Stimulated activated CD4-positive, alpha-beta T cell treated with anti-CD3 and anti-CD28 coated beads, Interleukin-1b, Interleukin-23, amount 100 ng/mL, for 4 hours (primary cell): Measurements from ENCODE around the gene PACRG.

Experiments
- DNase-seq, 2 donors: peaks; one replicate each; pipeline ENCODE4 v3.0.0-alpha.2; 2020; ENCODE audit warnings: low read depth in 2 of 2

Gene PACRG

GRCh38 chr6:163285691-163286090 lies 557.9 kb downstream of the PACRG start:
- DNase-seq = no peak

- no peak for DNase-seq
Measured at GRCh38 chr6:163287626-163288025, 559.9 kb downstream of the PACRG start.

- DNase-seq = no peak
Measured at GRCh38 chr6:163288066-163288465, 560.3 kb downstream of the PACRG start.

- no peak for DNase-seq
Measured at GRCh38 chr6:163288915-163289314, 561.1 kb downstream of the PACRG start.

GRCh38 chr6:163289447-163289846 lies 561.7 kb downstream of the PACRG start:
- no peak for DNase-seq

GRCh38 chr6:163290545-163291274 lies 562.9 kb downstream of the PACRG start:
- no peak for DNase-seq

- no peak for DNase-seq
Measured at GRCh38 chr6:163291622-163292021, 563.8 kb downstream of the PACRG start.

DNA sequence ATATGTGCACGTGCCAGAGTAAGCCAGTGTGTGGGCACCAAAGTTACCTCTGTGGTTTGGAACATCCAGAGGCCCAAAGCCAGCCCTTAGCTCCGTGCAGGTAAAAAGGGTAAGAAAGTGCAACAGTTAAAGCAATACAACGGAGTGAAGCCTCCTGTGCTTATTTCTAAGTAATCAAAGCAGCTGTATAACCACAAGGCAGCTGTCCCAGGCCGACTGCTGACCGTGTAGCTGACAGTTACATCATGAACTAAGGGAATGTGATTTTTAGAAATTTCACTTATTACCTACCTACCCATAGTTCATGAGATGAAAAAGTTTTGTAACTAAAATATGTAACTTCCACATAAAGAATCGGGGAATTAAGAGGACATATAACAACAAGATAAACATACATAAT lies 565.5 kb downstream of the PACRG start:
- DNase-seq = no peak

- DNase-seq = no peak
Measured at GRCh38 chr6:163294734-163295133, 567.0 kb downstream of the PACRG start.

DNA sequence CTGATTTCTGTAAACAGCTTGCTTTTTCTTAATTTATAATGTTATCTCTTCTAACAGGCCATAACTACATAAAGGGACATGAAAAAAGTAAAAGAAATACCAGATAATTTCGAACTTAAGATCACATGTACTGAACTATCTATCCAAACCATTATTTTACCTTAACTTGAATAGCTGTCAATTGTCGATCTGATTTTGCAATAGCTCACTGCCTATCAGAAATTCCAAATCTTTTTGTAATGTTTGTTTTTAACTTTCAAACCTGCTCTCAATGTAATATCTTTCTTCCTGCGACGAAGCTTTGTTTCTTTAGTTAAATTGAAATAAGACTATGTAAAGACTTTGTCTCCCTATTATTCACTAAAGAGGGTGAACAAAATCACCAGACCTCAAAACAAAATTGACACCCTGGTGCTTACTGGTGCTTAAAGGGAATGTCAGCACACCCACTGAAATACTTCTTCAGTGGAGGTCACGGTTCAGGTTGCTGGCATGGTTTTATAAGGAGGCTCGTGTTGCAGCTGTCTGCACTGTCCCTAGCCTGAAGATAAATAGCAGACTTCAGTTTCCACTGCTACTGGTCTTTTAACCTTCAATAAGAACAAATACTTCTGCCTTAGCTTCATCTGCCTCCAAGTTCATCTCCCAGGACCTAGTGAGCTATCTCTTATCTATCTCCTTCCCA lies 569.2 kb downstream of the PACRG start:
- DNase-seq = no peak

- no peak for DNase-seq
Measured at GRCh38 chr6:163298079-163298830, 570.5 kb downstream of the PACRG start.

- no peak for DNase-seq
Measured at GRCh38 chr6:163300838-163301237, 573.1 kb downstream of the PACRG start.

GRCh38 chr6:163301726-163302635 lies 574.2 kb downstream of the PACRG start:
- no peak for DNase-seq

GRCh38 chr6:163302747-163303146 lies 575.0 kb downstream of the PACRG start:
- DNase-seq = no peak

- DNase-seq = no peak
Measured at GRCh38 chr6:163306000-163306399, 578.2 kb downstream of the PACRG start.

DNA sequence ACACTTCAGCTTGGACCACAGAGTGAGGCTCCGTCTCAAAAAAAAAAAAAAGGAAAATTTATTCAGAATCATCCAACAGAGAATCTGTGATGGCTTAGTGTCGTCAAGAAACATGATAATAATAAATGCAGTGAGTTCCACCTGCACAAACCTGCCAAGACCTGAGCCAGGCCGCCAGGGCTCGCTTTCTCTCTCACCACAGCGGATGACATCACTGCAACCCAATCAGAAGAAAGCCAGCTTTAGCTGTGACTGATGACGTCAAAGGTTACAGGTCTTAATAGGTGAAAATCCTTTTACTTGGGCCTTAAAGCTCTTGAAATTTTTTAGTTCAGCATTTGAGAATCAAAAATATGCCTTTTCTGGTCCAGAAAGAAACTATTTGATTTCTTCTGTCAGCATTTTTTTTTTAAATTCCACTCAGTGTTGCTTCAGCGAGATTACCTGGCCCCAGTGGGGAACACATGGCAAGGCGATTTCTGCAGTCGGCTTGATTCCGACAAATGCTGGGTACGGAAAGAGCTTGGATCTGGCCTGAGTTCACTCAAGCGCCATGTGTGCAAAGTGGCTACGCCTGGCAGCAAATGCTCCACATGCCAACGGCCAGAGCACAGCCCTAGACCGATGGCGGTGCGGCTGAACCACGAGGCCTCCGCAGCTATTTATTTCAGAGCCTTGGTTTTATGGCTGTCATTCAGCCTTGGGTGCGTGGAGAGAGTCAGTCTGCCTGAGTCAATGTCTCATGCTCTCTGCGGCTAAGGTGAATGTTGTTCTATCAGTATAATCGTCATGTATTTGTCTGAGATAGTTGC lies 581.1 kb downstream of the PACRG start:
- no peak for DNase-seq

DNA sequence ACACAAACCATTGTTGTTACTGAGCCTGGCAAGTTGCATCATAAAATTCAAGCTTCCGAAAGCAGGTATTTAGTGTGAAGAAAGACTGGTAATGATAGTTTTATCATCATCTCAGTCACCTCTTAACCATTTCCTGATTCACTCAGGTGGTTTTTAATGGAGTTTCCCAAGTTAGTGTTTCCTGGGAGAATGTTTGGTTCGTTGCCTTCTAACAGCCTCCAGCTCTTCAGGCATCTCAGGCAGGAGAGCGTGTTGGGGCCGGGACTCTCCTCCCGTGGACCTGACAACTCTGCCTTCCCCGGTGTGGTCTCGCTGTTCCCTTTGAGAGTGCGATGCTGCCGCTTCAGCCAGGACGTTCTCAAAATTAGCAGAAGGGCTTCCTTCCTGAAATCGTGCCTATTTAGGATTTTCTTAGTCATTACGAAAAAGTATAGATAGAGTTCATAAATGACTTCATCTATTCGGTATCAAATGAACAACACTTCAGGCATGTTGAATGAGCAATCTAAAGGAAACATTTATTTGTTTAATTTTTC lies 581.8 kb downstream of the PACRG start:
- DNase-seq = no peak

GRCh38 chr6:163310096-163310972 lies 582.6 kb downstream of the PACRG start:
- no peak for DNase-seq

GRCh38 chr6:163310973-163311383 lies 583.2 kb downstream of the PACRG start:
- no peak for DNase-seq

DNA sequence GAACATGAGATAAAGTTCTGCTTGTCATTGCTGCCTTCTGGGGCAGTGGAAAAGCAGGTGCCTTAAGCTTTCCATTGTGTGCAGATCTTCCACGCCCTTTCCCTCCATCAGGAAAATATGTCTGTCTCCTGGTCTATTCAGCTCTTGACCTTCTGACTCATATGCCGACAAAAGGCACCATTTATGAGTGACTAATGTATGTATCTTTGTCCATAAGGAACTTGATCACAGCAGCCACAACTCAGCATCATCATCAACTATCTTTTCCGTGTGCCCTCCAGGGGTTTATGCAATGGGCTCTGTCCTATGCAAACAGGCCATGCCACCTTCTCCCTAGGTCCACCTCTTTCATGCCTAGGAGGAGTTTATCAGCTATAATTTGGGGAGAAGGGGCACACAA lies 584.1 kb downstream of the PACRG start:
- no peak for DNase-seq
